Stromal cell of bone marrow (primary cell): ENCODE results near the gene KIFBP.
"Not testable (repeated sequence)": the region's sequence is repeated elsewhere in the genome, so short reads cannot be mapped to it uniquely, and the experiment has no call there.

Experiments used
- DNase-seq: peaks from one replicate; pipeline ENCODE4 v3.0.0-alpha.2; 2012; ENCODE audit warnings: low read depth

Gene KIFBP

DNA sequence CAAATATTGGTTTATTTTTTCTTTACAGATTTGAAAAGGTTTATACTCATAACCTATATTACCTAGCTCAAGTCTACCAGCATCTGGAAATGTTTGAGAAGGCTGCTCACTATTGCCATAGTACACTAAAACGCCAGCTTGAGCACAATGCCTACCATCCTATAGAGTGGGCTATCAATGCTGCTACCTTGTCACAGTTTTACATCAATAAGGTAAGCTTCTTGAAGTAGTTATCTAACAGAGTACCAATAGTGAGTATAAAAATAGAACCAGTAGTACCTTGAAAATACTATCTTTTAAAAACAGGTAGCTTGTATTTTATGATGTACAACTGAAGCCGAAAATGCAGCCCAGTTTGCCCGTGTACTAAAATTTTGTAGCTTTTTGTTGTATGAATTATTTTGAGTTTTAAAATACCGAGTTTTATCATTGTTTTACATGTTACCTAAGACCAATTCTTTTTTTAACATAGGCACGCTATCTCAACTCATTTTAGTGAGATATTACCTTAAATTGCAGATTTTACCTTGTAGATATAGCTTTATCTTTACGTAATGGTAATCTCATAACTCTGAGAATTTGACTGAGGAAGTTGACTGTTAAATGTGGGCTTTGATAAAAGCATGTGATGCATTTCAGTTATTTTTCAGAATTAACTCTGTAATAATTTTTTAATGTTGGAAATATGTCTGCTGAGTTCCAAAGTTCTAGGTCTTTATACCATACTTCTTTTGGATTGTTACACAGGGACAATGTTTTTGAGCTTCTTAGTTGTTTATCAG is 17.3 kb downstream of the KIFBP start:
- no peak for DNase-seq

- DNase-seq: no peak
These were observed 18.7 kb downstream of the KIFBP start for GRCh38 chr10:69007260-69007659.

DNA sequence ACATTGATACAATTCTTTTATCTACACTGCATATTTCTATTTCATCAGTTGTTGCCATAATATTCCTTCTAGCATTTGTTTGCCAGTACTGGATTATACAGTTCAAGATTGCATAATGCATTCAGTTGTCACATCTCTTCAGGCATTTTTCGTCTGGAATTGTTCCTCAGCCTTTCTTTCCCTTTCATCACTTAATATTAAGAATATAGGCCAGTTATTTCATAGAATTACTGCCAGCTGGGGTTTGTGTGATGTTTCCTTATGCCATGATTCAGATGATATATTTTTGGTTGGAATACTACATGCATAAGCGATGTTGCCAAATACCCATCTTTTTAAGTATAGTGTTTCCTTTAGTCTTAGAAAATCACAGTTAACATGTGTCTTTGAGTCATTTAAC is 20.8 kb downstream of the KIFBP start:
- DNase-seq: peak; percentile 56

- DNase-seq: no peak
These were observed 21.6 kb downstream of the KIFBP start for GRCh38 chr10:69010151-69010640.

- DNase-seq: not testable (repeated sequence)
These were observed 24.2 kb downstream of the KIFBP start for GRCh38 chr10:69012778-69013177.

DNA sequence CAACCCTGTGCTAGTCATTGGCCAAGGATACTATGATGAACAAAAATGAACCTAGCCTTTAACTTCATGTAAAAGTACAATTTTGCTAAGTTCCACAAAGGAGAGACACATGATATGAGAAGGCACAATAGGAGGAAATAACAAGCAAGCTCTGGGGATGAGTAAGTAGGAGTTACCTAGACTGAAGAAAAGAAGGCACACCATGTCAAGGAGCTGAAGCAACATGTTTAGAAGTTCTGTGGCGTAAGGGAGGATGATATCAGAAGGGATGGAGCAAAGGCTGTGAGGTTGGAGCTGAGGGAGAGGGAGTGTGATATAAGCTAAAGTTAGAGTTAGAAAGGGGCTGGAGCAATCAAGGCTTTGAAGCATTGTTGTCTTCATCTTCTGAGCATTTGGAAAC is 25.6 kb downstream of the KIFBP start:
- DNase-seq: no peak

- DNase-seq: no peak
These were observed 30.0 kb downstream of the KIFBP start for GRCh38 chr10:69018613-69019012.

GRCh38 chr10:69022611-69023010 is 34.0 kb downstream of the KIFBP start:
- no peak for DNase-seq

GRCh38 chr10:69025370-69025896 is 36.8 kb downstream of the KIFBP start:
- no peak for DNase-seq

GRCh38 chr10:69033256-69033655 is 44.7 kb downstream of the KIFBP start:
- no peak for DNase-seq

- DNase-seq: no peak
These were observed 48.9 kb downstream of the KIFBP start for GRCh38 chr10:69037489-69037888.

- DNase-seq: not testable (repeated sequence)
These were observed 52.3 kb downstream of the KIFBP start for GRCh38 chr10:69040904-69041303.

DNA sequence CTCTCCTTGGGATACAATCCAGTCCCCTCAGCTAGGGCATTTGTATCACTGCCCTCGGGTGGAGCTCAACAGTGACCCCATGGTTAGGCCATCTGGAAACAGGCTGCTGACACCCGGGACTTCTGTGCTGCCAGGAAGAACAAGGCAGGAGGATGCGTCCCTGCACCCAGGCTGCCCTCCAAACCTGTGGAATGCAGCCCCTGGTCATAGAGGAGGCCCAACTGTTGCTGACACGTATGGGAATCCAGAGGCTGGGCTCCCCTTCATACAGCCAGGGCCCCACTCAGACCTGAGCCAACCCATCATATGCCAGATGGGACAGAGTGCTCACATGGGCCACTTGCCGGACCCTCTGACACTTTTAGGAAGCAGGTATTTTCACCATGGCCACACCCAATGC is 53.8 kb downstream of the KIFBP start:
- DNase-seq: no peak

DNA sequence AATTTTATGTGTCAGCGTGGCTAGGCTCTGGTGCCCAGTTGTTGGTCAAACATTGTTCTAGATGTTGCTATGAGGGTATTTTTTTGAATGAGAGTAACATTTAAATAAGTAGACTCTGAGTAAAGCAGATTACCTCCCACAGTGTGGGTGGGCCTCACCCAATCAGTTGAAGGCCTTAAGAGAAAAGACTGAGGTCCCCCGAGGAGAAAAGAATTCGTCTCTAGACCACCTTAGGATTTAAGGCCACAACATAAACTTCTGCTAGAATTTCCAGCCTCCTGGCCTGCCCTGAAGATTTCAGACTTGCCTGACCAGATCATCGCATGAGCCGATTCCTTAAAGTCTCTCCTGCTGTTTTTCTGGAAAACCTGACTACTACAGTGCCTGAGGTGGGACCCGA is 54.2 kb downstream of the KIFBP start:
- DNase-seq: no peak

DNA sequence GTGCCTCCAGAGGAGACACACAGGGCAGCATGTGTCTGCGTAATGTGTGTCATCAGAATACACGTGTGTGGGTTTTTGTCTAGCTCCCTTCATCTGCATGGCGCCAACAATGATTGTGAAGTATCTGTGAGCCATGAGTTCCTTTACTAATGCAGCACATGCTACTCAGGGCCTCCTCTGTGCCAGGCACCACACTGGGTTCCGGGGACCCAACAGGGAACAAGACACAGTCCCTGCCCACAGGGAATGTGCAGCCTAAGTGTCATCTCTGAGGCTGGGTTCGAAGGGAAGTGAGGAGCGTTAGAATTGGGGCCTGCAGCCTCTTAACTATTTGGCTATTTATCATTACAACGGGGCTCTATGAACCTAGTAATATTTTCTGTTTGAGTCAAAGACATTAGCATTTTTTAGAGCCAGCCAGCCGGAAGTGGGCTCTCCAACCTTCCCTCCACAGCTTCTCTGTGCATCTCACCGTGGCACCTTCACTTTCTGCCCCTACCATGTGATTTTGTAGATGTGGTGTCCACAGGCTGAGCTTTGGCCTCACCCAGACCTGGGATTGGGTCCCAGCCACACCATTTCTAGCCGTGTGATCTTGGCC is 55.4 kb downstream of the KIFBP start:
- no peak for DNase-seq

GRCh38 chr10:69044546-69044945 is 55.9 kb downstream of the KIFBP start:
- no peak for DNase-seq

DNA sequence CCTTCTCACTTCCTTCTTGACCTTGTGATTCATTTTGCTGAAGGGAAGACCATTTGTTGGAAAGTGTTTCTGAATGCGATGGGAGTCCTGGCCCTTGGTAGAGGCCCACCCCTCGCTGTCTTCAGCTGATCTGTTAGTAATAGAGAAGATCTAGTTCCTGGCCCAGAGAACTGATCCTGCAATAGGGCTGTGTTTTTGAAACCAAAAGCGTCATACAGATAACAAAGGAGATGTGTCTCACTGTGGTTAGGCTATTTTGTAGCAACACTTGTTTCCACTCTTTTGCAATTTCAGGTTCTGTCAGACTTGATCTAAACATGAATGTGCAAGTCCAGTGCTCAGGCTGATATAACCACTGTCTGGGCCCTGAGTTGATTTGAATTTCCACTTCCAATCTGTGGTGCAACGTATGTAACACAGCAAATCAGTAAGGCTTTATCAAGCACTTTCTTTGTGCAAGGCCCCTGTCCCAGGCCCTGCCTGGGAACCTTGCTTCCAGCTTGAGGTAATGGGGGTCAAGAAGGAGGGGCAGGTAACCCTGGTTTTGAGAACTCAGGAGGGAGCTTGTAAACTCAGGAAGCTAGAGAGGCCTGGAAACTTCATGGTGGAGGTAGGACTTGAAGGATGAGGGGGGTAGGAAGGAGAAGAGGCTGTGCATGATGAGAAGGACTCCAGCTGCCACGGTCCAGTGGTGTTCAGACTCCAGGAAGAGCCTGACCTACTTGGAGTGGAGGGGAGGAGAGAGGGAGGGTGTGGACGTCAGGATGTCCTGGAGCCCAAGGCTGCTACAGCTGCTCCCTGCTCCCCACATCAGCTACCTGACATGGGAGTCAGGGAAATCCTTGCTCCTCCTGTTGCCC is 57.1 kb downstream of the KIFBP start:
- no peak for DNase-seq

DNA sequence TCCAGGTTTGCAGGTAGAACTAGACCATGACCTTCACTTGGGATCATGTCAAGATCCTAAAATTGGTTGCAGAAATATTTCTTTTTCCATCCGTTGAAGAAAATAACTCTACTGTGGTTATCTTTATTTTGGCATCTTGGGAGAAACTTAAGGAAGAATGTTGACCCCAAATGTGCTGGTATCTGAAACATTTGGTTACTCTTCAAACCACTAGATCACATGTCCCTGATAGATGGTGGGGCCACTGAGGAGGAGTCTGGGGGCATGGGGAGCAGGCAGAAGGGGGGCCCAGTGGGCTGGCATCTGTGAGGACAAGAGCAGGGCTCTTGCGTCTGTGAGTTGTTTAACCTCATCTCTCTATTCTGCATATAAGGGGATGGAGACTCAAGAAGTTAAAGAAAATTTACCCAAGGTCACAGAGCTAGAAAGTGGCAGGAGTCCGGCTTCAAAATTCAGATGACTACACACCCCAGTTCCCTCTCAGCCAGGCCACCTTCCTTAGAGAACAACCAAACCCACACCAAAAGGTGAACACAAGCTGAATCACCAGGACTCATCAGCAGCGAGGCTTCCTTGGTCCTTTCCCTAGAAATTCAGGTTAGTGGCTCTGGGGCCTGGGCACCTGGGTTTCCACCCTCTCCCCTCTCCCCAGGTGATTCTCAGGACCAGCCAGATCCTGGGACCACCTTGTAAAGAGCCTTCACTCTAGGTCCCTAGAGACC is 58.7 kb downstream of the KIFBP start:
- no peak for DNase-seq

- peak; percentile 73 for DNase-seq
These were observed 59.5 kb downstream of the KIFBP start for GRCh38 chr10:69048103-69048502.

DNA sequence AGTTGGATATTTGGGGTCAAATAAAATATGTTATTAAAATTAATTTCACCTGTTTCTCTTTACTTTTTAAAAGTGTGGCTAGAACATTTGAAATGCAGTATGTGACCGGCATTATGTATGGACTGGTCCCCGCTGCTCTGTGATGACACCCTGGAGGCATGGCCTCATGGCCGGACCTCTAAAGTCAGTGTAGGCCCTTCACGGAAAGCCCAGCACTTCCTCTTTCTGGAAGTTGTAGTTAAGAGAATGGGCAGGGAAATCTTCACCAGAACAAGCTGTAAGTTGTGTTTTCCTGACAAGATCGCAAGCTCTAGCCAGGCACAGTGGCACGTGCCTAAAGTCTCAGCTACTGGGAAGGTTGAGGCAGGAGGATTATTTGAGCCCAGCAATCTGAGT is 61.0 kb downstream of the KIFBP start:
- no peak for DNase-seq

GRCh38 chr10:69051303-69051702 is 62.7 kb downstream of the KIFBP start:
- DNase-seq: no peak
